Endodermal cell (in vitro differentiated cells): ENCODE measurements around the gene SLC6A11. TPM values are rescaled to one million over a fixed set of nuclear protein-coding genes. Genes with fewer than 3 reads are reported as not detected.

ENCODE experiments used
- DNase-seq: peaks from one replicate; pipeline ENCODE4 v3.0.0-alpha.2; 2017
- H3K27ac ChIP-seq: 2 replicates; pipeline ENCODE4 v1.5.1; 2013; ENCODE audit warnings: mild to moderate bottlenecking, low read depth, low read length, moderate library complexity
- H3K27me3 ChIP-seq: 2 replicates; pipeline ENCODE4 v1.6.1; 2013; ENCODE audit warnings: mild to moderate bottlenecking, low read length, moderate library complexity; ENCODE audit not compliant: insufficient read depth, control insufficient read depth, poor library complexity, severe bottlenecking
- H3K36me3 ChIP-seq: 2 replicates; pipeline ENCODE4 v1.7.0; 2013; ENCODE audit warnings: mild to moderate bottlenecking, low read length, moderate library complexity; ENCODE audit not compliant: control insufficient read depth, insufficient read depth
- H3K4me1 ChIP-seq: one replicate; pipeline ENCODE4 v1.7.0; 2013; ENCODE audit warnings: low read length; ENCODE audit not compliant: control insufficient read depth, insufficient read depth
- H3K4me3 ChIP-seq: 2 replicates; pipeline ENCODE4 v1.5.1; 2013; ENCODE audit warnings: mild to moderate bottlenecking, low read length, moderate library complexity
- H3K9ac ChIP-seq: 2 replicates; pipeline ENCODE4 v1.6.1; 2013; ENCODE audit warnings: mild to moderate bottlenecking, low read length, moderate library complexity; ENCODE audit not compliant: poor library complexity, severe bottlenecking; ENCODE audit errors: extremely low read depth
- H3K9me3 ChIP-seq: 2 replicates; pipeline ENCODE4 v1.6.1; 2013; ENCODE audit warnings: mild to moderate bottlenecking, low read length, moderate library complexity; ENCODE audit not compliant: control insufficient read depth
- H3K27ac Mint-ChIP-seq: 2 replicates; pipeline ENCODE4 v1.8.0; 2020; ENCODE audit warnings: mixed read lengths
- H3K27me3 Mint-ChIP-seq: 2 replicates; pipeline ENCODE4 v1.8.0; 2021; ENCODE audit warnings: mild to moderate bottlenecking, mixed read lengths; ENCODE audit not compliant: insufficient read depth
- H3K36me3 Mint-ChIP-seq: 2 replicates; pipeline ENCODE4 v1.8.0; 2020; ENCODE audit warnings: low read depth, mixed read lengths
- H3K4me1 Mint-ChIP-seq: 2 replicates; pipeline ENCODE4 v1.8.0; 2020; ENCODE audit warnings: mixed read lengths
- H3K4me3 Mint-ChIP-seq: 2 replicates; pipeline ENCODE4 v1.8.0; 2020; ENCODE audit warnings: mild to moderate bottlenecking, moderate library complexity, mixed read lengths
- H3K9me3 Mint-ChIP-seq: 2 replicates; pipeline ENCODE4 v1.8.0; 2020; ENCODE audit warnings: mild to moderate bottlenecking, mixed read lengths
- WGBS, 2 experiments: methylation state at CpG; one replicate each; pipeline versions ENCODE4 v1.1.5 to v1.1.7; 2013; ENCODE audit warnings: missing lambda C conversion rate in 2 of 2, mixed read lengths in 1 of 2; ENCODE audit not compliant: insufficient coverage in 1 of 2, insufficient read length in 1 of 2; 5-methylcytosine and 5-hydroxymethylcytosine counted together
- total RNA-seq, 2 donors: library from RNA; stranded (reverse); fragmentation: NEBNext Ultra II Directional in 1 of 2; extraction: Animal tissue kit (Norgen Biotek cat#: 25700) in 1 of 2; gene quantifications; 2 replicates in 1 of 2; 3 replicates in 1 of 2; pipeline ENCODE4 v1.2.1, GENCODE V29; 2021
- TF ChIP-seq, protein P1 (sequence below): fragments of 200-600 bp; sonication (generic); conservative IDR thresholded peaks from 2 replicates; pipeline ENCODE4 v1.5.0; 2021; ENCODE audit warnings: antibody characterized with exemption, mild to moderate bottlenecking

The SLC6A11 gene
- total RNA-seq, 2 donors from 2014 or later = 0.27 to 0.73 TPM

DNA sequence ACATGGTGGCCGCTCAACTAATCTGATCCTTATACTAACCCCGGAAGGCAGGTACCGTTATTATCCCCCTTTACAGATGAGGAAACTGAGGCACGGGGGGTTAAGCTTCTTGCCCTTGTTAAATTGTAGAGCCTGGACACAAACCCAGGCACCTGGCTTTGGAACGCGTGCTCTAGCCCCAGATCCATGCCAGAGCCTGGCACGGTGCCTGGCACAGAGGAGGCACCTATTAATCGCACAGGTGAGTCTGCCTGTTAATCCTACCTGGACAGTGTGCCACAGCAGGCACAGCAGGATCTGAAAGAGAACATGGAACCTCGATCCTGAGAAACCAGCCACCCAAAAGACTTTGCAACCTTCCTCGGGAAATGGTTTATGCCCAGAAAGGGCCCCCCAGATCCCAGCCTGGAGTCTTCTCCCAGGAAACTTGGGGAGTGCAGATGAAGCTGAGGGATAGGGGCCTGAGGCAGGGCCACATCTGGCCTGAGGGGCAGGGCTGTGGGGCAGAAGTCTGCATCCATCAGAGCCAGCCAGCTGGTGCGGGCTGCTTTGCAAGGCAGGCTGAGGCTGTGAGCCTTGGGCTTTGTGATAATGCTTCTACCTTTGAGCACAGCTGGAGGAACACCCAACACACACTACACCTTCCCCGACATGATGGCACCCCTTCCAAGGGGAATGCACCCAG, 121.3 kb downstream of the SLC6A11 start:
- 83% methylated on average over 9 to 12 of the region's 12 CpGs for WGBS, 2 experiments

DNA sequence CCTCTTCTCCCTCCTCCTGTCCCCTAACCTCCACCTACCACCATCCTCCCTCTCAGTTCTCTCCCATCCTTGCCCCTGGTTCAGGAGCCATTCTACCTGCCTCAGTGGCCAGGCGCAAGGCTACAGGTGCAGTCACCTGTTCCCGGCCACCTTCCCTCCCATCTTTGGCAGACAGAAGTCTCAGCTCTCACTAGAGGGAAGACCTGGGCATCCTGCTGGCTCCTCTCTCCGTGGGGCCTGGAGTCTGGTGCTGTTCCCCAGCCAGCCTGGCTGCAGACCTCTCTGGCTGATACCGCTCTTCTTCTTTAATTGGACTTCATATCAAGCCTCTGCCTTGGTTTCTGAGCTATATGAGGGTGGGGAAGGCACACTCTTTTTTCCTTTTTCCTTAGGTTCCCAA, 123.5 kb downstream of the SLC6A11 start:
- DNase-seq = no peak
- H3K4me1 ChIP-seq = peaks cover 3% of the 10 kb centered on the region
- no peak overlapping the region for H3K27ac ChIP-seq
- H3K4me3 ChIP-seq = no peak overlapping the region
- Mint-ChIP-seq H3K4me1 (peaks cover 7% of the 10 kb centered on the region), H3K36me3 (no peaks in the 10 kb centered on the region), H3K27me3 (no peaks in the 10 kb centered on the region), H3K27ac (no peak overlapping the region), H3K9me3 (peaks cover 12% of the 10 kb centered on the region), H3K4me3 (no peak overlapping the region)
- TF ChIP-seq, protein P1, sequence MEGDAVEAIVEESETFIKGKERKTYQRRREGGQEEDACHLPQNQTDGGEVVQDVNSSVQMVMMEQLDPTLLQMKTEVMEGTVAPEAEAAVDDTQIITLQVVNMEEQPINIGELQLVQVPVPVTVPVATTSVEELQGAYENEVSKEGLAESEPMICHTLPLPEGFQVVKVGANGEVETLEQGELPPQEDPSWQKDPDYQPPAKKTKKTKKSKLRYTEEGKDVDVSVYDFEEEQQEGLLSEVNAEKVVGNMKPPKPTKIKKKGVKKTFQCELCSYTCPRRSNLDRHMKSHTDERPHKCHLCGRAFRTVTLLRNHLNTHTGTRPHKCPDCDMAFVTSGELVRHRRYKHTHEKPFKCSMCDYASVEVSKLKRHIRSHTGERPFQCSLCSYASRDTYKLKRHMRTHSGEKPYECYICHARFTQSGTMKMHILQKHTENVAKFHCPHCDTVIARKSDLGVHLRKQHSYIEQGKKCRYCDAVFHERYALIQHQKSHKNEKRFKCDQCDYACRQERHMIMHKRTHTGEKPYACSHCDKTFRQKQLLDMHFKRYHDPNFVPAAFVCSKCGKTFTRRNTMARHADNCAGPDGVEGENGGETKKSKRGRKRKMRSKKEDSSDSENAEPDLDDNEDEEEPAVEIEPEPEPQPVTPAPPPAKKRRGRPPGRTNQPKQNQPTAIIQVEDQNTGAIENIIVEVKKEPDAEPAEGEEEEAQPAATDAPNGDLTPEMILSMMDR = no peak
- H3K36me3 ChIP-seq = no peaks in the 10 kb centered on the region
- peaks cover 9% of the 10 kb centered on the region for H3K9me3 ChIP-seq
- H3K27me3 ChIP-seq = no peaks in the 10 kb centered on the region
- 85 to 100% methylated on average over 1 to 4 of the region's 4 CpGs for WGBS, 2 experiments
- no peak overlapping the region for H3K9ac ChIP-seq

More for the DNA sequence above, 121.3 kb downstream of the SLC6A11 start:
- no peak overlapping the region for H3K4me3 ChIP-seq
- H3K9ac ChIP-seq = no peak overlapping the region
- peaks cover 2% of the 10 kb centered on the region for H3K9me3 ChIP-seq
- no peaks in the 10 kb centered on the region for H3K36me3 ChIP-seq
- Mint-ChIP-seq H3K27ac (no peak overlapping the region), H3K4me1 (peaks cover 7% of the 10 kb centered on the region), H3K4me3 (no peak overlapping the region), H3K36me3 (no peaks in the 10 kb centered on the region), H3K9me3 (peaks cover 4% of the 10 kb centered on the region), H3K27me3 (peaks cover 2% of the 10 kb centered on the region)
- peaks cover 3% of the 10 kb centered on the region for H3K4me1 ChIP-seq
- TF ChIP-seq, protein P1 = no peak
- no peaks in the 10 kb centered on the region for H3K27me3 ChIP-seq
- H3K27ac ChIP-seq = no peak overlapping the region
- no peak for DNase-seq

DNA sequence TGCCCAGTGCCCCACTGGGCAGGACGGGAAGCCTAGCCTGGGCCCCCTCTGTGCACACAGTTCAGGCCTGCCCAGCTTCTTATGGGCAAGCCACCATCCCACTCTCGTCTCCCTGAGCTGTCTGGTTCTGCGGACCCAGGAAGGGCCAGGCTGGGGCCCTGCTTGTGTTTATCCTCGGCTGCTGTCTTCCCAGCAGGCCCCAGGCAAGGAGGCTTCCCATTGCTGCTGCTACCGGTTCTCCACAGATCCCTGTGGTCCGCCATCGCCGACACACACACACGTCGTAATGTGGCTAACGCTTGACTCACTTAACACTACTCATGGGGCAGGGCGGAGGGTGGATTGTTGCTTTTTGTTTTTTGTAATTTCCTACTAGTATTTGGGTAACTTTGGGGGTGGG, 124.1 kb downstream of the SLC6A11 start:
- Histone ChIP-seq H3K36me3 (no peaks in the 10 kb centered on the region), H3K9me3 (peaks cover 9% of the 10 kb centered on the region), H3K4me3 (no peak overlapping the region), H3K9ac (no peak overlapping the region), H3K4me1 (peaks cover 3% of the 10 kb centered on the region), H3K27ac (no peak overlapping the region), H3K27me3 (no peaks in the 10 kb centered on the region)
- DNase-seq = no peak
- Mint-ChIP-seq H3K4me3 (no peak overlapping the region), H3K36me3 (no peaks in the 10 kb centered on the region), H3K9me3 (peaks cover 12% of the 10 kb centered on the region), H3K27ac (no peak overlapping the region), H3K27me3 (no peaks in the 10 kb centered on the region), H3K4me1 (peaks cover 7% of the 10 kb centered on the region)
- 91 to 93% methylated on average over 2 to 12 of the region's 12 CpGs for WGBS, 2 experiments
- TF ChIP-seq, protein P1 = no peak
